NB4 (cell line): Measurements from ENCODE around the gene GRIA1.

Experiments
- CTCF ChIP-seq: IDR thresholded peaks from one replicate; pipeline ENCODE4 v1.5.1; 2012; ENCODE audit warnings: low read depth, low read length
- MAX ChIP-seq: IDR thresholded peaks from 2 replicates; pipeline ENCODE4 v1.6.1; 2011; ENCODE audit warnings: low read depth, low read length
- MYC ChIP-seq: IDR thresholded peaks from 2 replicates; pipeline ENCODE4 v1.6.1; 2011; ENCODE audit warnings: low read depth, low read length
- POLR2A ChIP-seq: IDR thresholded peaks from 2 replicates; pipeline ENCODE4 v1.6.1; 2011; ENCODE audit warnings: mild to moderate bottlenecking; ENCODE audit not compliant: insufficient read length; ENCODE audit errors: extremely low read depth

- TF ChIP-seq CTCF (no peak), MAX (no peak), POLR2A (no peak), MYC (no peak)
Measured at GRCh38 chr5:153744751-153745150, 254.3 kb downstream of the GRIA1 start.
